BJ (cell line): ENCODE data around the gene CD27. TPM values are rescaled to one million over a fixed set of nuclear protein-coding genes. Genes with fewer than 3 reads are reported as not detected.

Source experiments
- CTCF ChIA-PET: fragments of 350-600 bp; formaldehyde crosslinking; extraction: SDS; loops from one replicate; lab custom pipeline; 2021; ENCODE audit warnings: antibody characterized with exemption, inconsistent platforms; lab: Yijun Ruan, JAX
- POLR2A ChIA-PET: fragments of 300-600 bp; sonication (Branson Sonifier 250); formaldehyde crosslinking; extraction: SDS; loops from one replicate; lab custom pipeline; 2021; ENCODE audit warnings: antibody characterized with exemption; lab: Charles Lee
- DNase-seq: peaks from one replicate; pipeline ENCODE4 v3.0.0-alpha.2; 2011; ENCODE audit warnings: low read depth
- H3K27me3 ChIP-seq: 2 replicates; pipeline ENCODE4 v1.6.0; 2011; ENCODE audit warnings: low read length; ENCODE audit not compliant: control insufficient read depth, insufficient read depth
- H3K36me3 ChIP-seq: 2 replicates; pipeline ENCODE4 v1.5.1; 2011; ENCODE audit warnings: low read length; ENCODE audit not compliant: control insufficient read depth, insufficient read depth
- H3K4me3 ChIP-seq: 2 replicates; pipeline ENCODE4 v1.5.1; 2011; ENCODE audit warnings: low read depth, mild to moderate bottlenecking, control low read depth, low read length
- CTCF ChIP-seq: IDR thresholded peaks from 2 replicates; pipeline ENCODE4 v1.5.1; 2011; ENCODE audit warnings: low read depth, mild to moderate bottlenecking, control low read depth, inconsistent platforms, low read length, moderate library complexity; ENCODE audit not compliant: insufficient read depth
- polyA minus RNA-seq: library from RNA; depleted of rRNA, polyadenylated mRNA; stranded (reverse); fragments of >200 nt; gene quantifications from 2 replicates; pipeline ENCODE4 v1.2.3, GENCODE V29; 2011; rRNA and poly(A)+ RNA removed
- polyA plus RNA-seq: library from polyadenylated mRNA; depleted of rRNA; stranded (reverse); fragments of >200 nt; gene quantifications from 2 replicates; pipeline ENCODE4 v1.2.3, GENCODE V29; 2011; rRNA removed

CD27 gene
- polyA plus RNA-seq (0.15 TPM in 1 of 2 replicates, not detected in the other), polyA minus RNA-seq (not detected in 2 replicates)

GRCh38 chr12:6444704-6445688 lies at the start of gene CD27:
TSS of gene CD27 (plus strand) at chr12:6444955. CDS start at chr12:6445096, 141 bp downstream.
- H3K27me3 ChIP-seq, result no peaks in the 10 kb centered on the region
- peaks cover 7% of the 10 kb centered on the region; the same call in 1 of the 2 replicates for H3K36me3 ChIP-seq
- no peak for DNase-seq
- no peak for TF ChIP-seq CTCF
- ChIA-PET CTCF (interaction anchor here (1.1 to 1.2 kb wide), 2 partner anchors 10 to 20 kb away, joined by 3 to 5 read pairs; no protein-coding TSS in a partner anchor), POLR2A (no interaction called here)
- no peak within 1 kb of the TSS for H3K4me3 ChIP-seq

GRCh38 chr12:6396031-6396430 lies 48.7 kb upstream of the CD27 start:
- POLR2A ChIA-PET, result no interaction called here
- DNase-seq, result no peak
- no peak for TF ChIP-seq CTCF
- H3K27me3 ChIP-seq, result no peaks in the 10 kb centered on the region
- peaks cover 4% of the 10 kb centered on the region for H3K36me3 ChIP-seq
- CTCF ChIA-PET, result no interaction called here
- H3K4me3 ChIP-seq, result no peak overlapping the region

- no peak for DNase-seq
Measured at GRCh38 chr12:6399884-6400644, 44.7 kb upstream of the CD27 start.

GRCh38 chr12:6404390-6404789 lies 40.4 kb upstream of the CD27 start:
- CTCF ChIA-PET, result no interaction called here
- POLR2A ChIA-PET, result interaction anchor here (0.6 to 0.7 kb wide), 2 partner anchors 147 to 355 kb away, joined by 3 to 11 read pairs; no protein-coding TSS in a partner anchor

More at GRCh38 chr12:6399884-6400644, 44.7 kb upstream of the CD27 start:
- TF ChIP-seq CTCF, result no peak
- Histone ChIP-seq H3K27me3 (no peaks in the 10 kb centered on the region), H3K4me3 (no peak overlapping the region), H3K36me3 (no peaks in the 10 kb centered on the region)
- CTCF ChIA-PET, result interaction anchor here (1.3 to 1.5 kb wide), 2 partner anchors 12 to 24 kb away, joined by 3 to 5 read pairs; no protein-coding TSS in a partner anchor
- POLR2A ChIA-PET, result no interaction called here

More at GRCh38 chr12:6404390-6404789, 40.4 kb upstream of the CD27 start:
- Histone ChIP-seq H3K36me3 (no peaks in the 10 kb centered on the region), H3K4me3 (no peak overlapping the region), H3K27me3 (no peaks in the 10 kb centered on the region)
- no peak for TF ChIP-seq CTCF
- DNase-seq, result no peak
